ENCODE data around the gene ZNF200.
A peak's percentile ranks its signal among the peaks of the same experiment; 100 is the strongest.

The ZNF200 gene, protein sequence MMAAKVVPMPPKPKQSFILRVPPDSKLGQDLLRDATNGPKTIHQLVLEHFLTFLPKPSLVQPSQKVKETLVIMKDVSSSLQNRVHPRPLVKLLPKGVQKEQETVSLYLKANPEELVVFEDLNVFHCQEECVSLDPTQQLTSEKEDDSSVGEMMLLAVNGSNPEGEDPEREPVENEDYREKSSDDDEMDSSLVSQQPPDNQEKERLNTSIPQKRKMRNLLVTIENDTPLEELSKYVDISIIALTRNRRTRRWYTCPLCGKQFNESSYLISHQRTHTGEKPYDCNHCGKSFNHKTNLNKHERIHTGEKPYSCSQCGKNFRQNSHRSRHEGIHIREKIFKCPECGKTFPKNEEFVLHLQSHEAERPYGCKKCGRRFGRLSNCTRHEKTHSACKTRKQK

DNA sequence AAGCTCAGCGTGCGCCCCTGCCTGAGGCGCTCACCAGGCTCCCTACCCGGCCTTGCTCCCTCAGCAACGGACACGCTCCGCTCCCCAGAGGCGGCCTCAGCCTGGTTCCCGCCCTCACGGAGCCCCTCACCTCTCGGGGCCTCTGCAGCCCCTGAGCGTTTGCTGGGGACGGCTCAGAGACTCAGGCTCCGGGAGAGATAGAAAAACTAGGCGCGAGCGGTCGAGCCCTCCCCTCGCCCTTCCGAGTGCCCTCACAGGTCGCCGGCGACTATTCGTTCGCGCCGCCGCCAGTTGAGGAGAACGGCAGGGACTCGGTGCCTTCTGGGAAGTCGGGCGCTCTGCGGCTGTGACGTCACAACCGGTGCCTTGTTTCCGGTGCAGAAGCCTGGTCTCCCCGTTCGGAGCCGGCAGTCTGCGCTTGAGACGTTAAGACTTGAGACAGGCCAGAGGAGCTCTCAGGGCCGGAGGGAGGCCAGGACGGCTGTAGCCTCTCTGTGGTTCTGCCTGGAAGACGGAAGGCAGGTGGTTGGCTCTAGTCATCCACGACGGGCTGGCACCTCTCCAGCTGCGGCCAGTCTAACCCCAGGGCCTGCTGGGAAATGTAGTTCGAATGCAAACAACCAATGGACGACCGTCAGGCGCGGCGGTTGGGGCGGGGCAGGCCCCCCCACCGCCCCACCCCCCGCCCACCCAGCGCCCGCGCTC is at the start of gene ZNF200:
Gene ZNF200 (minus strand): TSS at position 302 of the 705 bp plus-strand sequence. CDS start 1,403 bp downstream, outside the sequence.
- TF ChIP-seq, protein P1, sequence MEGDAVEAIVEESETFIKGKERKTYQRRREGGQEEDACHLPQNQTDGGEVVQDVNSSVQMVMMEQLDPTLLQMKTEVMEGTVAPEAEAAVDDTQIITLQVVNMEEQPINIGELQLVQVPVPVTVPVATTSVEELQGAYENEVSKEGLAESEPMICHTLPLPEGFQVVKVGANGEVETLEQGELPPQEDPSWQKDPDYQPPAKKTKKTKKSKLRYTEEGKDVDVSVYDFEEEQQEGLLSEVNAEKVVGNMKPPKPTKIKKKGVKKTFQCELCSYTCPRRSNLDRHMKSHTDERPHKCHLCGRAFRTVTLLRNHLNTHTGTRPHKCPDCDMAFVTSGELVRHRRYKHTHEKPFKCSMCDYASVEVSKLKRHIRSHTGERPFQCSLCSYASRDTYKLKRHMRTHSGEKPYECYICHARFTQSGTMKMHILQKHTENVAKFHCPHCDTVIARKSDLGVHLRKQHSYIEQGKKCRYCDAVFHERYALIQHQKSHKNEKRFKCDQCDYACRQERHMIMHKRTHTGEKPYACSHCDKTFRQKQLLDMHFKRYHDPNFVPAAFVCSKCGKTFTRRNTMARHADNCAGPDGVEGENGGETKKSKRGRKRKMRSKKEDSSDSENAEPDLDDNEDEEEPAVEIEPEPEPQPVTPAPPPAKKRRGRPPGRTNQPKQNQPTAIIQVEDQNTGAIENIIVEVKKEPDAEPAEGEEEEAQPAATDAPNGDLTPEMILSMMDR (IDR thresholded peaks at IDR 0.05; ENCODE audit: low read depth, low read length, missing control alignments), result no peak
- peak within 1 kb of the TSS; percentile 63 for H3K4me3 ChIP-seq (ENCODE audit: low read depth, low read length)
- peak; percentile 86 for DNase-seq (ENCODE audit: low read depth)

DNA sequence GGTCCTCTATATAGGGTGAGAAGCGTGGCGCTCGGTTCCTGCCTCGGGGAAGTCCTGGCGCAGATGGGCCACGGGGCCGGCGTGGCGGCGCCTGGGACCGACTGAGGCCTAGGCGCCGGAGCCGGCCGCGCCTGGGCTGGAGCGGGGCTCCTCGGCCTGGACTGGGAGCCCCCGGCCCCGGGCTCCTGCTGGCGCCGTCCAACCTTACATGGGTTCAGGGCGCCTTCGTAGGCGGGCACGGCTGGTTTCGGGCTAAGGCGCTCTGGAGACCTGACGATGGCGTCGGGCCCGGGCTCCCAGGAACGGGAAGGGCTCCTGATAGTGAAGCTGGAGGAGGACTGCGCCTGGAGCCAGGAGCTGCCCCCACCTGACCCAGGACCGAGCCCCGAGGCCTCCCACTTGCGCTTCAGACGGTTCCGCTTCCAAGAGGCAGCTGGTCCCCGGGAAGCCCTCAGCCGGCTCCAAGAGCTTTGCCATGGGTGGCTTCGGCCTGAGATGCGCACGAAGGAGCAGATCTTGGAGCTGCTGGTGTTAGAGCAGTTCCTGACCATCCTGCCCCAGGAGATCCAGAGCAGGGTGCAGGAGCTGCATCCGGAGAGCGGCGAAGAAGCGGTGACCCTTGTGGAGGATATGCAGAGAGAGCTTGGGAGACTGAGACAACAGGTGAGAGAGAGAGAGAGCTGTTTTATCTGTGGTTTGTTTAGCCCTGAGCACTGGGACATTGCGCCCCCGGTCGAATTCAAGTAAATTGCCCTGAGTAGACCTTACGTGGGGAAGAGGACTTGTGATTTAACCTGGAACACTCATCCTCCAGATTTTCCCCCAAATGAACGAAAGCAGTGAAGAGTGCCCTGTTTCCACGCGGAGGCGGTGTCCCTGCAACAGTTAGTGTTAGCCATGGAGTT is 48.8 kb upstream of the ZNF200 start:
- no peak for DNase-seq (ENCODE audit: low read depth)

DNA sequence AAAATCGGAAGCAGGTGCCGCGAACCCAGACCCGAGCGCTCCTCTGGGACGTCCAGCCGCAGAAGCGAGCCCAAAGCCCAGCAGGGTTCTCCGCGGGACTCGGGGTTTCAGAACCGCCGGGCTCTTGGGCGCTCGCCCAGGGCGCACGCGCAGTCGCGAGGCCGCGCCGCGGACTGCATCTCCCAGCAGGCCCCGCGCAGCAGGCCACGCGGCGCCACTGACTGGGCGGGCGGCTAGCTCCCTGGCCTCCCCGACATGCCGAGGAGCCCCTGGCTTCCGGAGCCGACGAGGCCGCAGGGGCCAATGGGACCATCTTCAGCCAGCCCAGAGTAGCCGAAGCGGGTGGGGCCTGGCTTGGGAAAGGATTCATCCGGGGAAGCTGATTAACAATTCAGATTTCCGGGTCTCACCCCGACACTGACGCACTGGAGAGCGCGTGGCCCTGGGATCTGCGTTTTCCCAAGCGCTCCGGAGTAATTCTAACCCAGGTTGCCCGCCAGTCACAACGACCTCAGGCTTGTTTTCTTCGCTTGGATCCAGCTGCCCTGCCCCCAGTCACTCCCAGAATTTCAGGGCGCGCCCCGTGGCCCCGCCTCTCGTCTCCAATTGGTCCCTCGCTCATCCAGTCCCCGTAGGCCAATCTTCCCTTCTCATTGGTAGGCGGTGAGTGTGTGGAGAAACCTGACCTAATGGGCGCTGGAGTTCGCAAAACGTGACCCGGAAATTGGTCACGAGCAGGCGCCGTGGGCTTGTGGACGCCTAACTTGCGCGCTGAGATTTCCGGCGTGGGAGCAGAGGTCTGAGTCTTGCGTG is 48.0 kb upstream of the ZNF200 start, which contains the start of gene ZNF263:
Gene ZNF263 (plus strand): TSS at position 762 of the 813 bp plus-strand sequence. CDS start 328 bp downstream, outside the sequence.
- TF ChIP-seq, protein P1 (IDR thresholded peaks at IDR 0.05; ENCODE audit: low read depth, low read length, missing control alignments), result no peak
- DNase-seq (ENCODE audit: low read depth), result peak; percentile 96
- peak within 1 kb of the TSS; percentile 95 for H3K4me3 ChIP-seq (ENCODE audit: low read depth, low read length)

More for the DNA sequence above, 48.8 kb upstream of the ZNF200 start:
- H3K4me3 ChIP-seq (ENCODE audit: low read depth, low read length), result peak overlapping the region; percentile 95
- TF ChIP-seq, protein P1 (IDR thresholded peaks at IDR 0.05; ENCODE audit: low read depth, low read length, missing control alignments), result no peak

DNA sequence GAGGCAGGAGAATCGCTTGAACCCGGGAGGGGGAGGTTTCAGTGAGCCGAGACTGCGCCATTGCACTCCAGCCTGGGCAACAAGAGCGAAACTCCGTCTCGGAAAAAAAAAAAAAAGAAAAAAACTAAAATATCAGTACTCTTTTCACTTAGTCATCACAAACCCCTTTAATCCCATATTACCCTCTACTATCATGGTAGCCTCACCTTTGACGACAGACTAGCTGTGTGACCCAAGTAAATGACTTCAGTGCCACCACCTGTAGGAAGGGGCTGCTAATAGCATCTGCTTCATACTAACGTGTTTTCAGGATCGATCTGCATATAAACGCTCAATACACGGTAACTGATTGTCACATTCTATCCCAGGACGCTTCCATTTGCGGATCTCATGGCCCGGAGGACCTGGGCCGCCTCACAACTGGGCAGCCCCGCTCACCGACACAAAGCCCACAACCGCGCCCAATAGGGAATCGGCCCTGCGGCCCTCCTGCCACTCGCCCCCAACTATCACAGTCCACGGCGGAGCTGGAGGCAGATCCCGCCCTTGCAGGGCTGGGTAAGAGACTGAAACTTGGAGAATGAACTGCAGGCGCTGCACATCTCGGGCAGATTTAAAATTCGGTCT is 47.3 kb upstream of the ZNF200 start:
- DNase-seq (ENCODE audit: low read depth), result no peak
- TF ChIP-seq, protein P1 (IDR thresholded peaks at IDR 0.05; ENCODE audit: low read depth, low read length, missing control alignments), result no peak
- peak overlapping the region; percentile 95 for H3K4me3 ChIP-seq (ENCODE audit: low read depth, low read length)

DNA sequence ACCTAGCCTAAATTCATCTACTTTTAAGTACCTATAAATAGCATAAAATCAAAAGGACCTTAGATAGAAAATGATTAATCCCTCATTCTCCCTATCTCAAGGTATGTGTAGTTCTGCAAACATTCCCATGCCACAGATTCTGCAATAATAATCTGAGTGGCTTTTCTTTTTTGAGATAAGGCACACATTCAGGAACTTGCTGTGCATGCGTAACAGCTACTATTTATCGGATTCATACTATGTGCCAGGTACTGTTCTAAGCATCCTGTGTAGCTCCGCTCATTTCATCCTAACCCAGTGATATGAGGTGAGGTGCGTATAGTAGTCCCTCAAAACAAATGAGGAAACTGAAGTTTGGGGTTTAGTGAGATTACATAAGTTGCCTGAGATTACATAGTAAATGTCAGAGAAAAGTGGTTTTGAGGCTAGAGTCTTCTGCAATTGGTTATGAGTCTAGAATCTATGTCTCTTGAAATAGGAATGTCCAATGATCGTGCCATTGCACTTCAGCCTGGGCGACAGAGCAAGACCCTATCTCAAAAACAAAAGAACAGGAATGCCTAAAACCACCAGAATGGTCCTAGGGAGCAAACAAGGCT is 46.4 kb upstream of the ZNF200 start:
- H3K4me3 ChIP-seq (ENCODE audit: low read depth, low read length), result no peak overlapping the region
- TF ChIP-seq, protein P1 (IDR thresholded peaks at IDR 0.05; ENCODE audit: low read depth, low read length, missing control alignments), result no peak

More for the DNA sequence above, 46.4 kb upstream of the ZNF200 start:
- DNase-seq (ENCODE audit: low read depth), result no peak
